C4-2B (cell line): ENCODE results near the gene TP73.

Experiments
- H3K27ac ChIP-seq: fragments of 450-650 bp; 2 replicates; pipeline ENCODE4 v1.5.1; 2017
- CTCF ChIP-seq: fragments of 450-650 bp; conservative IDR thresholded peaks from 2 replicates; pipeline ENCODE4 v1.5.1; 2017; ENCODE audit warnings: mild to moderate bottlenecking
- ZFX ChIP-seq: fragments of 450-650 bp; IDR thresholded peaks from 2 replicates; pipeline ENCODE4 v1.6.1; 2017

TP73 gene

GRCh38 chr1:3676581-3677470, 24.5 kb downstream of the TP73 start:
- TF ChIP-seq ZFX (no peak), CTCF (no peak)
- no peak overlapping the region for H3K27ac ChIP-seq

- no peak overlapping the region for H3K27ac ChIP-seq
- TF ChIP-seq ZFX = no peak
- no peak for TF ChIP-seq CTCF
These were observed 25.2 kb downstream of the TP73 start for GRCh38 chr1:3677484-3677883.

- TF ChIP-seq ZFX (no peak), CTCF (no peak)
- H3K27ac ChIP-seq = no peak overlapping the region
These were observed 26.2 kb downstream of the TP73 start for GRCh38 chr1:3678361-3679097.

DNA sequence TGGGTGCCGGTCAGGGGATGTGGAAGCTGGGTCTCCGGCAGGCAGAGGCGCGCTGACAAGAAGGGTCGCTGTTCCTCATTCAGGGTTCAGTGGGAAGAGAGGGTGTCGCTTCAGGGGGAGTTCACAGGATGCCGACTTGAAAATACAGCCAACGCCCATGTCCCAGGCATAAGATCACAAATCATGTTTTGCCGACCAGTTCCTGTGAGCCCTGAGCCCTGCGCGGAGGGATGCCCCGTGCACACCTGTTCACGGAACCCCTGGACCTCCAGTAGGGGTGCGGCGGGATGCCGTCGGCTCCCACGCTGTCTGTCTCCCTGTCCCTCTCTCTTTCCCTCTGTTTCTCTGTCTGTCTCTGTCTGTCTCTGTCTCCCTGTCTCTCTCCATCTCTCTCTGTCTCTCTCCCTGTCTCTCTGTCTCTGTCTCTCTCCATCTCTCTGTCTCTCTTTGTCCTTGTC, 26.8 kb downstream of the TP73 start:
- TF ChIP-seq CTCF (no peak), ZFX (no peak)

DNA sequence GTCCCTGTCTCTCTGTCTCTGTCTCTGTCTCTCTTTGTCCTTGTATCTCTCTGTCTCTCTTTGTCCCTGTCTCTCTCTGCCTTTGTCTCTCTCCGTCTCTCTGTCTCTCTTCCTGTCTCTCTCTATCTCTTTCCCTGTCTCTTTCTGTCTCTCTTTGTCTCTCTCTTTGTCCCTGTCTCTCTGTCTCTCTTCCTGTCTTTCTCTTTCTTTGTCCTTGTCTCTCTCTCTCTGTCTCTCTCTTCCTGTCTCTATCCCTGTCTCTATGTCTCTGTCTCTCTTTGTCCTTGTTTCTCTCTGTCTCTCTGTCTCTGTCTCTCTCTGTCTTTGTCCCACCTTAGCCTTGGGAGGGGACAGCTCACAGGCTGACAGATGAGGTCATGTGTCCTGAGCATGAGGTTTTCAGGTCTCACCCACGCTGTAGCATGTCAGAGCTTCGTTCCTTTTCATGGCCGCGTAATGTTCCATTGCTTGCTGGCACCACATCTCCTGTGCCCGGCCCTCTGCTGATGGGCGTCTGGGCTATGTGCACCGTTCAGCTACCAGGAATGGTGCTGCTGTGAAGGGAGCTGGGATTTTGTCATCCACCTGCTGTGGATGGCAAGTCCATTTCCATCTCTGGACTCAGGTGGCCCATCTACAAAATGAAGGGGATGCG, 27.6 kb downstream of the TP73 start:
- no peak overlapping the region for H3K27ac ChIP-seq
- TF ChIP-seq CTCF (no peak), ZFX (no peak)

More for the DNA sequence above, 26.8 kb downstream of the TP73 start:
- no peak overlapping the region for H3K27ac ChIP-seq

GRCh38 chr1:3680488-3681230, 28.3 kb downstream of the TP73 start:
- TF ChIP-seq CTCF = no peak
- TF ChIP-seq ZFX = no peak
- no peak overlapping the region for H3K27ac ChIP-seq
